NCI-H1092 (cell line): ENCODE results near the gene SLC6A3.
"Not testable (repeated sequence)": the region's sequence is repeated elsewhere in the genome, so short reads cannot be mapped to it uniquely, and the experiment has no call there.

ENCODE experiments used
- DNase-seq: peaks from one replicate; lab custom pipeline; 2025; lab: John Stamatoyannopoulos, UW

The SLC6A3 gene

DNA sequence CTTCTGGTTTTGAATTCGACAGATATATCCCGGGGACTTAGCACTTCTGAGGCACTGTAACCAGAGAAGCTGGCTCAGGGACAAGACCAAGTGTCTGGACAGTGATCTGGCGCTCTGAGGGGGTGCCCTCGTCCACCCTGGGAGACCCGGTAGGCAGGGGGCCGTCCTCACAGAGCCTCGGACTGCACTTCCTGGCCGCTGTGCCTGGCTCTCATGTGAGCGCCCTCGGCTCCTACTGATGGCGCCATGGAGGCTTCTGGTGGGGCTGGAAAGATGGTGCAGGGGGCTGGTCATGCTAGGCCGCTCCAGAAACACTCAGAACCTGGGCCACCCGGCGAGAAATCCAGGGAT is 18.8 kb upstream of the SLC6A3 start:
- no peak for DNase-seq

DNA sequence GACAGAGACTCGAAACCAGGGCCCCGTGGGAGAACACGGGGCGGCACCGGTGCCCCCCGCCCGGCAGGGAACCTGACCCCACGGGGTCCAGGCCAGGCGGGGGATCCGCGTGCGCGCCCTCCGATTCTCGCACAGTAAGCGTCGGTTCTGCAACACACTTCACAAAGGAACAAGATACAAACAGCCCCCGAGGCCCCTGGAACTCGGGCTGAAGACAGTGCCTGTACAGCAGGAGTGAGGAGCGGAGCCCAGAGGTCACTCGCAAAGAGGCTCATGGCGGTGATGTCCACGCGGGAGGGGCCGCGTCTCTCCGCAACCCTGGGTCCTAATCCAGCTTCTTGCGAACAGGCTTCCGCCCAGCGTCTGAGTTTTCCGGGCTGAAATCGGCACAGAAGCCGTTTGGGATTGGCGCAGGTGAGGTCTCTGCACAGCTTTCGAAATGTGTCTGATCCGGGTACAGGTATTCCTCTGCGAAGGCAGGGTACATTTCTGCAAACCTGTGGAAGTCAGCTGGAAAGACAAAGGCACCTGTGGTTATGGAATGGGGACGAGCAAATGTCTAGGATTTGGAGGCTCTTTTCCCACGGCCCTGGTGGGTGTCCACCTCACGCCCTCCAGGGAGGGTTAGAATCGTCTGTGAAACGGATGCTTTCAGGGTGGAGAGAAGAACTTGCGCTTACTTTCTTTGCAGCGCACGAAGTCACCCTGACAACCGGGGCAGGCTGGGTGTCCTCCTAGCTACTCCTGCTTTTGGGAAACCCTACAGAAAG is 18.3 kb upstream of the SLC6A3 start:
- DNase-seq: no peak

DNA sequence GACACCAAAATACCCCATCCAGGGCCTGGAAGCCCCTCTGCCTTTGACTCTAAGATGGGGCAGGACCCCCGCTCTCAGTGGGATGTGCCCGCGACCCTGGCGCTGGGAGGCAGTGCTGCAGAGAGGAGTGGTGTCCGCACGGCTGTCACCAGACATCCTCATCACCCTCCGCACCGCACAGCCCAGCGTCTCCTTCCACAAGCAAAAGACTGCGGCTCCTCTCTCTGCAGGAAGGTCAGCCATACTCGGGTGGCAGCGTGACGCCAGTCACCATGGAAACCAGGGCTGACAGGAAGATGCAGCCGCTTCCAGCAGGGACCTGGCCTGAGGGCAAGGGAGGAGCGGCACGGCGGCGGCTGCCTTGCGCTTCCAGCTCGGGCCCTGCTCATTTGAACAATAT is 17.1 kb upstream of the SLC6A3 start:
- no peak for DNase-seq

DNA sequence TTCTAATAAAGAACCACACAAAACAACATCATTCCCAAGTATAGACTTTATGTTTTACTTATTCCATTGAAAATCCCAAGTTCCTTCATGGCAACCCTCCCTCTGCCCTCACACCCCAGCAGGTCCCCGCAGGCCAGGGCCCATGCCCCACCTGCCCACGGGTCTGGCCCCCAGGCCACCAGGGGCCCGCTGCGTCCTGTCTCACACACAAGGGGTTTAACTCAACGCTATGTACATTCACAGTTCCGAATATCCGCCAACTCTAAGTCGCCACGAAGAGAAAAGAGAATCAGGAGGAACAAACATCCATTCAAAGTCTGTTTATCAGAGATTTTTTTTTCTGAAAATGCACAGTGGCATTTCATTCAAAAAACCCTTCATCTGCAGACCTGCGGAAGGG is 16.2 kb upstream of the SLC6A3 start:
- no peak for DNase-seq

DNA sequence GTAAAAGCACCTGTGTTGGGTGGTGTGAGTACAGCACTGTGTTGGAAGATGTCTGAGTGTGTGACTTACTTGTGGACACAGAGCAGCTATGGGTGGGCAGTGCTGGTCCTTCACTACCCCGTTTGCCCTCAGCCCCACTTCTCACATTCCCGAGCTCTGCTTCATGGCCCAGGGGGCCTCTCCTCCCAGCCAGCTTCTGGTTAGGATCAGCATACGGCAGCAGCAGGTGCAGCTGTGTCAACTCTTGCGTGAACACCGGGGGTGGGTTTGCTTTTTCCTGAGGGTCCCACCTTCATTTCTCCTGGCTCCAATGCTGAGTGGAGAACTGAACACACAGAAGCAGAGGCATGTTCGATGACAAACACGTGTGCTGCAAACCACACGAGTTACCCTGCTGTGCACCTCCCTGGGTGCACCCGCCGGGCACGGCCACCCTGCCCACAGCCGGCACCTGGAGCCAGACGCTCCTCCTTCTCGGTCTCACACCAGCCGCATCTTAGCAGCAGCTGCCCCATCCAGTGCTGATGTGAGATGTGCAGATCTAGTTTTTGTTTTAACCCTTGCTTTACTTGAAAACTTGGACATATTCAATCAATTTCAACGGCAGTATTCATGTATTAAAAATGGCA is 14.9 kb upstream of the SLC6A3 start:
- DNase-seq: no peak

DNA sequence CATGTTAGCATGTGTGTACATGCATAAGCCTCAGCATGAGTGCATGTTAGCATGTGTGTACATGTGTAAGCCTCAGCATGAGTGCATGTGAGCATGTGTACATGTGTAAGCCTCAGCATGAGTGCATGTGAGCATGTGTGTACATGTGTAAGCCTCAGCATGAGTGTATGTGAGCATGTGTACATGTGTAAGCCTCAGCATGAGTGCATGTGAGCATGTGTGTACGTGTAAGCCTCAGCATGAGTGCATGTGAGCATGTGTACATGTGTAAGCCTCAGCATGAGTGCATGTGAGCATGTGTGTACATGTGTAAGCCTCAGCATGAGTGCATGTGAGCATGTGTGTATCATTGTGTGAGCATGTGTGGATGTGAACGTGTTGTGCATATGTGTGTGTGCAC is 14.2 kb upstream of the SLC6A3 start:
- not testable (repeated sequence) for DNase-seq

DNA sequence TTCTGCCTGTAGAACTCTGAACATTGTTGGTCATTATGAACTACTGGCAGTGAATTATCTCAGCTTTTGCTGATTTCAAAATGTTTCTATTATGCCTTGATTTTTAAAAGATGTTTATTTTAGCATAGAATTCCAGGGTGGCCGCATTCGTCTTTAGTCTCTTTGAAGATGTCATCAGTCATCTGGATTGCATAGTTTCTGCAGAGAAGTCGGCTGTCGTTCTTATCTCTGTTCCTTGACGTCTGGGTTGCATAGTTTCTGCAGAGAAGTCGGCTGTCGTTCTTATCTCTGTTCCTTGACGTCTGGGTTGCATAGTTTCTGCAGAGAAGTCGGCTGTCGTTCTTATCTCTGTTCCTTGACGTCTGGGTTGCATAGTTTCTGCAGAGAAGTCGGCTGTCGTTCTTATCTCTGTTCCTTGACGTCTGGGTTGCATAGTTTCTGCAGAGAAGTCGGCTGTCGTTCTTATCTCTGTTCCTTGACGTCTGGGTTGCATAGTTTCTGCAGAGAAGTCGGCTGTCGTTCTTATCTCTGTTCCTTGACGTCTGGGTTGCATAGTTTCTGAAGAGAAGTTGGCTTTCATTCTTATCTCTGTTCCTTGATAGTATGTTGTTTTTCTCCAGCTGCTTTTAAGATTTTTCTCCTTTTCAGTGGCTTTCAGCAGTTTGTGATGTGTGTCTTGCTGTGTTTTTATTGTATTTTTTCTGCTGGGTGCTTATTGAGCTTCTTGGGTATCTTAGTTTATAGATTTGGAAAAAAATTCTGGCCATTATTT is 11.1 kb upstream of the SLC6A3 start:
- DNase-seq: not testable (repeated sequence)

DNA sequence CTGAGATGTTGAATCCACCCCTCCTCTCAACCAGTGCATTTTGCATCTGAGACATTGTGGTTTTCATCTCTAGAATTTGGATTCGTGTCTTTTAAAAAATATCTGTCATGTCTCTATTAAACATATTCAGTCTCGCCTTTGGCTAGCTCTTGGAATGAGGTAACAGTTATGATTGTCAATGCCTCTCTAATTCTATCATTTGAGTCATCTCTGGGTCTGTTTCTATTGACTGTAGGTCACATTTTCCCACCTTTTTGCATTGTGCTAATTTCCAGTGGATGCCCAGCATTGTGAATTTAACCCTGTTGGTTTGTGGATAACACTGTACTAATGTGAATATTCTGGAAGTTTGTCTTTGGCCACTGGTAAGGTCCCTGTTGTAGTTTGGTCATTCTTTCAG is 8.4 kb upstream of the SLC6A3 start:
- no peak for DNase-seq

DNA sequence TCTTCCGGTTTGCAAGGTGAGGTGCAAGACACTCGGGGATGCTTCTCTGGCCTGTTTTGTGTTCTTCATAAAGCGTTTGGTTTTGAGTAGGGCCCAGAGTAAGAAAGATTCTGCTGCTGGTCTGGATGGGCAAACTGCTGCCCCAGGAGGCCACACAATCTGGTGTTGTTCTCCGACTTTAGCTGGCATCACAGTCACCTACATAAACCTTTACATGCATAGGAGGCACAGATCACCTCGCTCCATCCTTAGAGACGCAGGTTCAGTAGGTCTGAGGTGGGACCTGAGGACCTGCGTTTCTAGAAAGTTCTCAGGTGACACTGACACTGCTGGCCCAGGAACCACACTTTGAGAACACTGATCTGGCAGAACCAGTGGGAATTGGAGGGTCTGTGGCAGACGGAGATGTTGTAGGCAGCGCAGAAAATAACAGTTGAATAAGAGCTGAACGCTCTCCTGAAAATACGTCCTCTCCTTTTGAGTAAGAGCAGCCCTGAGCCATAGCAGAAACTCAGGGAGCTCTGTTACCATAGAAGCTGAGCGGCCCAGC is 3.9 kb upstream of the SLC6A3 start:
- no peak for DNase-seq

DNA sequence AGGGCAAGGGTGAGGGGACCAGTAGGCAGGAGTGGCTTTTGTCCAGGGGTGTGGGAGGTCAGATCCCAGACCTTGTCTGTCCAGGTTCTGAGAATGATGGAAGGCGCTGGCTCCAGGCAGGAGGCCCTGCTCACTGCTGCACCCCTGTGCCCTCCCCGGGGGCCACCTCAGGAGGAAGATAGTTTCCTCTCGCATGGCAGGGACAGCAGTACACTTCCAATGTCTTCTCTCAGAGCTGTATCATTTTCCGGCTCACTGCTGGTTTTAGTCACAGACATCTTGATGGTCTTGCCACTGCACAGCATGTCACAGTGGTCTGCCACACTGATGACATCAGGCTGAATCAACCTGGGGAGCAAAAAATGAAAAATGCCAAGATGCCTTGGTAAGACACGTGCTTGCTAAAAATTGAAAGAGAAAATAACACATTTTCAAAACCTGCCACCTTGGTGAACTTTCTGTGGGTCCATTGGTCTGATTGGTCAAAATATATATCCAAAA is 3.3 kb upstream of the SLC6A3 start:
- DNase-seq: no peak

DNA sequence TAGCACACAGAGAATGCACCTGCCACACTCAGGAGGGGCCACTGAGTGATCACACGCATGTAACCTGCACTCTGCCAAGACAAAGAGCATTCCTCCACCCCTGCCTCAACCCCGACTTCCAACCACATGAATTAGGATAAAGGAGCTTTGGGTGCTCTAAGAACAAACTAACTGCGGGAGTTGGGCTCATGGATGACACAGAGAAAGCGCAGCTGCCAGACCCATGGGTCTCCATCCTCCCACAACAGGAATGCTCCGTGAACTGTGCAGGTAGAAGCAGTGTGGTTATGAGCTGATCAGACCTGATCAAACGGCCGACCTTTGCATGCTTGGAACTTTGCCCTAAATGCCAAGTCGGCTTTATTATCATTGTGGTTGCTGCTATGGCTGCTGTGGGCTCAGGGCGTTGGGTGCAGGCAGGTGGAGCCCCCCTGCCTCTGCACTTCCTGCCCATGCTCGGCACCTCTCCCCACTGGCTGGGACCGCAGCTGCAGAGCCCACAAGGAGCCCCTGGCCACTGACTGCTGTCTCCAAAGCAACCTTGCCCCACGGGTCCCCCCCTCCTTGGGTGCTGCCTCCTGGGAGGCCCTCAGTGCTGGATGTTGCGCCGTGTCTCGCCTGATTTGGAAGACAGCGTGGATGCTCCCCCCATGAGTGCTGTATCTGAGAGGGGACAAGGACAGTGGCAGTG is 2.6 kb upstream of the SLC6A3 start:
- DNase-seq: no peak

DNA sequence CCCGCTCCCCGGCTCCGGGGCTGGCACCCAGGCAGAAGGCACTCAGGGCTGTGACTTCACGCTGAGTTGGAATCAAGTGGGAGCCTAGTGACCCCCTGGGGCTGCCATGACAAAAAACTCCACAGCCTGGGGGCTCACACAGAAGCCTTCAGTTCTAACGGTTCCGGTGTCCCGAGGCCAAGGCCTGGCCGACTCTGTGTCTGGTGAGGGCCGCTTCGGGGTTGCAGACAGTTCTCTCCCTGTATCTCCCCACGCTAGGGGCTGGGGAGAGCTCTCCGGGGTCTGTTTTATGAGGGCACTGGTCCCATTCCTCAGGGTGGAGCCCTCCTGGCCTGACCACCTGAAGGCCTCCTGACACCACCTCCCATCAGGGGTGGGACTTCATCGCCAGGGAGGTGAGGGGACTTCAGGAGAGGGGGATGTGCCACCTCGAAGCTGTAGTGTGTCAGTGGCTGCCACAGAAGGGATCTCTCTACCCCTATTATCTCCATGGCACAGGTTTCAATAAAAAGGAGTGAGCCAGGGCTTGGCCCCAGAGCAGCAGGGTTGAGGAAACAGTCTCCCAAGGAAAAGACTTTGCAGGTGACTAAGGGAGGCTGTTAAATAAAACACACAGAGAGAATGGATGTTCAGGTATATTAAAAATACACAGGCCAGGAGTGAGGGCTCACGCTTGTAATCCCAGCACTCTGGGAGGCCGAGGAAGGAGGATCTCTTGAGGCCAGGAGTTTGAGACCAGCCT is 1.5 kb upstream of the SLC6A3 start:
- no peak for DNase-seq

DNA sequence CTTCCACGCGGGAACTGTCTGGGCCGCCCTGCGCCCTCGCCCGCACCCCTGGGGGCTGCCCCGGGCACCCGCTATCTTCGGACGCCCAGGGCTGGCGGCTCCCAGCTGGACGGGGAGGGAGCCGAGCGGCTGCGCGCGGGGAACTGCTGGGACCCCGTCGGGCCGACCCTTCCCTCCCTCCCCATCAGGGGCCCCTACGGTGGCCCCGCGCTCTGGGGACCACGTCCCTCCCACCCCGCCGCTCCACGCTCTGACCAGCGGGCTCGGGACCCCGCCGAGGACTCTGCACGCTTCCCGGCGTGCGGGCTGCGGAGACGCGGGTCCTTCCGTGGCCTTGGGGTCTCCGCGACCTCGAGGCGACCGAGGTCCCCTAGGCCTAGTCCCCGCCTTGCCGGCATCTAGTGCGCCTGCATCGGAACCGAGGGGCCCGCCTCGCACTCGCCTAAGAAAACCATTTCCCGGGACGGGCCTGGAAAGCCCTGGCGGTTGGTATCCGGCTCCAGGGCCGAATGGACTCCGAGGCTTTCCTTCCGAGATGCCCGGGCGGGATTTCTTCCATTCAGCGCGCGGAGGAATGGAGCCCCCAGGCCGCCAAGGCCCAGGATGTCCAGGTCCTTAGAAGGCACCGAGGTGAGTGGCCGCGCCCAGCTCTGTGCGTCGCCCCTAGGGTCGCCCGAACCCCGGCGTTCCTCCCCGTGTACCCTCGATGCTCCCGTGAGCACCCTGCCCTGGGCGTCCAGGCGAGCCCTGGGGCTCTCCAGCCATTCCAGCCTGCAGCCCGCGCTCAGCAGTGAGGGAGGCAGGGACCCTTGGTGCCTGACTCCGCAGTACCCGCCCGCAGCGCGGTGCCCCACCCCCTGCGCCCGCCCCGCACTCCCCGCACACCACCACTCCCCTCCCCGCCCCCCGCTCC is 705 bp upstream of the SLC6A3 start:
- DNase-seq: no peak

DNA sequence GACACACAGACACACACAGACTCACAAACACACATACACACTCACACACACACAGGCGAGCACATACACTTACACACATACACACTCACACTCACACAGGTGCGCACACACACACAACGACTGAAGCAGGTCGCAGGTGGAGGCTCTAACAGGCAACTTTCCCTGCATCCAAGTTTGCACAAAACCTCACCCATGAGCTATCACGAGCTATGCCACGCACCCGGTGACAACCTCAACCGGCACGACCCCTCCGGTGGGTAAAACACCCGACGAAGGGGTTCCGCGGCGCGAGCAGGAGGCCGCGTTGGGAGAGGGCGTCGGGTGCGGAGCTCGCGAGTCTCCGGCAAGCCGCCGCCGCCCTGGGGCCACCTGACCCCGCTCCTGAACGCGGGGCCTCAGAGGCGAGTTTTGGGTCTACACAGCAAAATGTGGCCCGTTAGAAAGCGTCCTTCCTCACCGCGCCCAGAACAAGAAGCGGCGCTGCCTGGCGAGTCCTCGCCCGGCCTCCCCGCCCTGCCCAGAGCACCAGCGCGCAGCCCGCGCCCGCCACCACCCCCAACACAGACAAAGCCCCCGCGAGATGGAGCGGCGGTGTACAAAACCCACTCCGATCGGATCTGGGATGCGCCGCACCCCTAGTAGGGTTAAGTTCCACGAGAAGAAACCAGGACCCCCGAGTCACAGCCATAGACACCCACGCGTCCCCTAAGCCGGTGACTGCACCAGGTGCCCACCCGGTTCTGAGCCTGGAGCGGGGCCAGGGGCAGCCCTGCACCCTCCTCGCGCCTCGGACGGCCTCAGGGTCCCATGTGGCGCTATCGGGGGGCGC is 665 bp downstream of the SLC6A3 start:
- no peak for DNase-seq

DNA sequence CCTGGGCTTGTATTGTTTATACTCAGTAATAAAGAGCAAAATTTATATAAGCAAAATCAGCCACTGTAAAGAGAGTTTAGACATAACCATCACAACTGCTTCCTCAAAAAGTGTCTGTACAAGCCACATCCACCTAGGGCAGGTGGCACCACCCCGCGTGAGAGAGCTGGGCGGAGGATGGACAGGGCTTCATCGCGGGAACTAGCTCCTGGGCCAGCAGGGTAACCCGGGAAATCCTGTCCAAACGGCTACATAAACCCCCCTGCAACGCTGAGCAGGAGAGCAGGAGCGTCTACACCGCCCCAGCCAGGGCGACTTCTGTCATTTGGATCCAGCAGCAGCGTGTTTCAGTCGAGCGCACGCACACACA is 1.3 kb downstream of the SLC6A3 start:
- DNase-seq: no peak

DNA sequence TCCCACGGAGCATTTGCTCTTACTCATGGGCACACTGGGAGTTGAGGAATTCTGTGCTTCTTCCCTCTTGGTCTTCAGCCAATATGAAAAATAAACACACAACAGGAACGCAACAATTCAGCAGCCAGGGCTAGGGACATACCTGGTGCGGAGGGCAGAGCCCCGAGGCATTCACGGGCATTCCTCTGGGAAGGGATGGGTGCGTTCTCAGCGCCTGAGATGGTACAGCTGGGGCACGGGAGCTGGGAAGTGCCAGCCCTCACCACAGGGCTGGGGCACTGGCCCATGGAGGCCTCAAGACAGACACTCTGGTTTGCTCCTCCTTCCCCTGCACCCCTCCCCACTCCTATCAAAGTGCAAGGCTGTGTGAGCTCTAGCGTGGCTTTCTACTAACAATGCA is 2.1 kb downstream of the SLC6A3 start:
- DNase-seq: no peak

DNA sequence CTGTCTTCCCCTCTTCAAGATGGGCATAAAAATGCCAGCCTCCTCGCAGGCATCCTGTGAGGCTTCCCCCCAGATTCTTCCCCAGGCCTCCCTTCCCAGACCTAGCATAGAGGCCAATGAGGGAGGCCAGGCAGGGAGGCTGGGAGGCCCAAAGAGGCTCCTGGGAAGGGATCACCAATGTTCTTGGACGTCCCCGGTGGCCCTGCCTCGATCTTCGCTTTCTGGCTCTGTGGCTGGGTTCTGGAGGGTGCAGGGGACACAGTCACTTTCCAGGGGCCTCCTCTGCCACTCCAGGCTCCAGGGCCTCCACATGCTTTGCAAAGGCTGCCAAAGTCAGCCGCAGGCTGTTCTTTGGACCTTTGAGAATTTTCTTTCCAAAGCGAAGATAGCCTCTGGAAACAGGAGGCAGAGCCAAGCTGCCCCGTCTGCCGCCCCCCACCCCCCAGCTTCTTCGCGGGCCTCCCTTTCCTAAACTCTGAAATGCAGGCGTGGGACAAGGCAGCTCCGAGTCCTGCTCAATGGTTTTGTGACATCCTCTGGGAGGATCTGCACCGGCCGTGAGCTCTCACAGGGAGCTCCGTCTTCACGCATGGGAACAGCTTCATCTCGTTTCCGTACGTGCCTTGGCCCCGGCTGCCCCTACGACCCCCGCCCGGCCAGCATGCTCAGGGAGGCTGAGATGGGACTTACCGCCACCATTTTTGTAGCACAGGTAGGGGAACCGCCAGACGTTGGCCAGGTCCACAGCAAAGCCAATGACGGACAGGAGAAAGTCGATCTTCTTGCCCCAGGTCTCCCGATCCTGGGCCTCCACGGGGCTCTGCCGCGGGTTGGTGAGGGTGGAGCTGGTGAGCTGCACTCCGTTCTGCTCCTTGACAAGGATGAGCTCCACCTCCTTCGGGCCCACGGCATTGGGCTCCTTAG is 2.8 kb downstream of the SLC6A3 start:
- no peak for DNase-seq

DNA sequence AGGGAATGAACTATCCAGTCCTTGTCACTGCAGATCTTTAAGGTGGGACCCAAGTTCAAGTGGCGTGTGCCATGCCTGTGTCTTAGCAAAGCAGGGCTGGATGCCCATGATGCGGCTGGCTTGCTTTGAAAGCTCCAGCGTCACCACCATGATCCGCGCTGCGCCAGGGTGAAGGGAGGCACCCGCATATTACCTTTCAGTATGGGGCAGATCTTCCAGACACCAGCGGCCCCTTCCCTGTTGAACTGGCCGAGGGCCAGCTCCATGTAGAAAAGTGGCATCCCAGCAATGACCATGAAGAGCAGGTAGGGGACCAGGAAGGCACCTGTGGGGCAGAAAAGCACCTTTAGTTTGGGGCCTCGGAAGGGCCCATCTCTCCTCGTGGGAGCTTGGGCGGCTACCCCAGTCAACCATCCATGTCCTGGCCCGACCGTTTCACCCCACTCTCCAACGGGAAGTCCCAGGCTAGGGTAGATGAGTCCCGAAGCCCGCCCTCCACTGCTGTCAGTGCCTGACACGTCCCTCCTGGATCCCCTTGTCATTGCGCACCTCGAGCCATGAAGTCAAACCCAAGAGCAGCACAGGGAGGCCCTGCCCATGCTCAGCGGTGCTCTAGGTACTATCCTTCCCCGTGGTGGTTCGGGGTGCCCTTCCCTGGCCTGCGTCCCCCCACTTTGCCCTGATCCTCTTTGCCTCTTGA is 3.9 kb downstream of the SLC6A3 start:
- DNase-seq: no peak
